Measurements from ENCODE around the gene CDC14A.

CDC14A gene

GRCh38 chr1:100434831-100435230 lies 82.5 kb downstream of the CDC14A start:
- no peak overlapping the region for H3K4me3 ChIP-seq (ENCODE audit: low read depth, low read length)
- no peak for DNase-seq (ENCODE audit: low read depth)

GRCh38 chr1:100438375-100438774 lies 86.1 kb downstream of the CDC14A start:
- no peak for DNase-seq (ENCODE audit: low read depth)
- H3K4me3 ChIP-seq (ENCODE audit: low read depth, low read length), result no peak overlapping the region

- no peak overlapping the region for H3K4me3 ChIP-seq (ENCODE audit: low read depth, low read length)
- no peak for DNase-seq (ENCODE audit: low read depth)
Measured at GRCh38 chr1:100438789-100439188, 86.5 kb downstream of the CDC14A start.

GRCh38 chr1:100440075-100440809 lies 87.9 kb downstream of the CDC14A start:
- H3K4me3 ChIP-seq (ENCODE audit: low read depth, low read length), result no peak overlapping the region
- no peak for DNase-seq (ENCODE audit: low read depth)

- H3K4me3 ChIP-seq (ENCODE audit: low read depth, low read length), result no peak overlapping the region
- DNase-seq (ENCODE audit: low read depth), result no peak
Measured at GRCh38 chr1:100441146-100441545, 88.8 kb downstream of the CDC14A start.

- no peak for DNase-seq (ENCODE audit: low read depth)
- no peak overlapping the region for H3K4me3 ChIP-seq (ENCODE audit: low read depth, low read length)
Measured at GRCh38 chr1:100441651-100442050, 89.3 kb downstream of the CDC14A start.

GRCh38 chr1:100443811-100444571 lies 91.7 kb downstream of the CDC14A start:
- no peak overlapping the region for H3K4me3 ChIP-seq (ENCODE audit: low read depth, low read length)
- DNase-seq (ENCODE audit: low read depth), result no peak

GRCh38 chr1:100445565-100445964 lies 93.3 kb downstream of the CDC14A start:
- H3K4me3 ChIP-seq (ENCODE audit: low read depth, low read length), result no peak overlapping the region
- DNase-seq (ENCODE audit: low read depth), result no peak

GRCh38 chr1:100448366-100448765 lies 96.1 kb downstream of the CDC14A start:
- no peak overlapping the region for H3K4me3 ChIP-seq (ENCODE audit: low read depth, low read length)
- no peak for DNase-seq (ENCODE audit: low read depth)

- no peak for DNase-seq (ENCODE audit: low read depth)
- H3K4me3 ChIP-seq (ENCODE audit: low read depth, low read length), result no peak overlapping the region
Measured at GRCh38 chr1:100449477-100449876, 97.2 kb downstream of the CDC14A start.

GRCh38 chr1:100452641-100453040 lies 100.3 kb downstream of the CDC14A start:
- no peak for DNase-seq (ENCODE audit: low read depth)
- no peak overlapping the region for H3K4me3 ChIP-seq (ENCODE audit: low read depth, low read length)

GRCh38 chr1:100455478-100456072 lies 103.3 kb downstream of the CDC14A start:
- no peak for DNase-seq (ENCODE audit: low read depth)
- no peak overlapping the region for H3K4me3 ChIP-seq (ENCODE audit: low read depth, low read length)

- DNase-seq (ENCODE audit: low read depth), result no peak
- H3K4me3 ChIP-seq (ENCODE audit: low read depth, low read length), result no peak overlapping the region
Measured at GRCh38 chr1:100456880-100457279, 104.6 kb downstream of the CDC14A start.

- no peak for DNase-seq (ENCODE audit: low read depth)
- no peak overlapping the region for H3K4me3 ChIP-seq (ENCODE audit: low read depth, low read length)
Measured at GRCh38 chr1:100457683-100458082, 105.4 kb downstream of the CDC14A start.

- no peak for DNase-seq (ENCODE audit: low read depth)
- no peak overlapping the region for H3K4me3 ChIP-seq (ENCODE audit: low read depth, low read length)
Measured at GRCh38 chr1:100458661-100459357, 106.5 kb downstream of the CDC14A start.

GRCh38 chr1:100459358-100460114 lies 107.2 kb downstream of the CDC14A start:
- no peak overlapping the region for H3K4me3 ChIP-seq (ENCODE audit: low read depth, low read length)
- peak; percentile 48 for DNase-seq (ENCODE audit: low read depth)

- H3K4me3 ChIP-seq (ENCODE audit: low read depth, low read length), result no peak overlapping the region
- DNase-seq (ENCODE audit: low read depth), result no peak
Measured at GRCh38 chr1:100461222-100461621, 108.9 kb downstream of the CDC14A start.

- no peak for DNase-seq (ENCODE audit: low read depth)
- no peak overlapping the region for H3K4me3 ChIP-seq (ENCODE audit: low read depth, low read length)
Measured at GRCh38 chr1:100462326-100463025, 110.2 kb downstream of the CDC14A start.
